ENCODE results near the gene COBL.

DNA sequence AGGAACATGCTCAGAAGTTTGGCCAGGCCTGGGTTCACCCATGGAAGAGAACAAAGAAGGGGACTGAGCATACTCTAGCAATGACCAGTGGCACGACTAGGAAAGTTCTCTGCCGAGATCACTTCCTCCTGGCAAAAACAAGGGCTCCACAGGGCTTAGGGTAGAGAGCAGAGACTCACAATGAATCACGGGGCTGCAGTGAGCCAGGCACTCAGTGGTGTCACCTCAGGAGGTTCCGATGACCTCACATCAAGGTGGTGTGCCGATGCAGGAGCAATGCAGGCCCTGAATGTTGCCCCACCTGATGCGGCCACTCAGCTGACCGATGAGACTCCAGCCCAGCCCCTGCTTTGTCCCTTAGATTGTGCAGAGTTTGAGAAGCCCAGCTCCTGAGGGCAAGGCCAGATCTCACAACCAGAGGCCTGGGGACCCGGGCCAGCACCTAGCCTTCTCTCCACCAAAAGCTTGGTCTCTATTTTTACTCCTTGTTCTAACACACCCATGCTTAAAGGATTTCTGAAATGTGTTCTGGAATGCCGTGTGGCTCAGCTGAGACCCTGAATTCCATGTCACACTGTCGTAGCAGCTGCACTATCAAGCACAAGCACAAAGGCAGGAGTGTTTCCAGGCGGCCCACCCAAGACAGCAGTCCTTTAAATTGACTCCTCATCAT, 60.9 kb downstream of the COBL start:
- TF ChIP-seq GTF2F1 (IDR thresholded peaks at IDR 0.05; ENCODE audit: low read depth, low read length) (no peak), TBL1XR1 (IDR thresholded peaks at IDR 0.05; ENCODE audit: low read length in 2 of 2) (no peak), ZNF239 (CRISPR knock-in tag; IDR thresholded peaks at IDR 0.05) (no peak), FOS (IDR thresholded peaks at IDR 0.05; ENCODE audit: extremely low read depth, insufficient read length) (no peak), FOXP4 (CRISPR knock-in tag; IDR thresholded peaks at IDR 0.05; ENCODE audit: borderline replicate concordance) (no peak), ZKSCAN3 (CRISPR knock-in tag; IDR thresholded peaks at IDR 0.05) (no peak), UBTF (IDR thresholded peaks at IDR 0.05; ENCODE audit: borderline replicate concordance in 1 of 2, low read depth in 2 of 2, low read length in 2 of 2) (no peak), DMBX1 (CRISPR knock-in tag; IDR thresholded peaks at IDR 0.05; ENCODE audit: borderline replicate concordance) (no peak), TEAD4 (IDR thresholded peaks at IDR 0.05; ENCODE audit: low read length) (no peak), TEAD4 (CRISPR knock-in tag; IDR thresholded peaks at IDR 0.05; ENCODE audit: borderline replicate concordance) (no peak), EZH2 (IDR thresholded peaks at IDR 0.05; ENCODE audit: borderline replicate concordance, low read depth, low read length) (no peak), POLR2A (conservative IDR thresholded peaks at IDR 0.05) (no peak), KDM5B (IDR thresholded peaks at IDR 0.05; ENCODE audit: insufficient replicate concordance, low read depth, low read length) (no peak)
- TF ChIP-seq, protein P1, sequence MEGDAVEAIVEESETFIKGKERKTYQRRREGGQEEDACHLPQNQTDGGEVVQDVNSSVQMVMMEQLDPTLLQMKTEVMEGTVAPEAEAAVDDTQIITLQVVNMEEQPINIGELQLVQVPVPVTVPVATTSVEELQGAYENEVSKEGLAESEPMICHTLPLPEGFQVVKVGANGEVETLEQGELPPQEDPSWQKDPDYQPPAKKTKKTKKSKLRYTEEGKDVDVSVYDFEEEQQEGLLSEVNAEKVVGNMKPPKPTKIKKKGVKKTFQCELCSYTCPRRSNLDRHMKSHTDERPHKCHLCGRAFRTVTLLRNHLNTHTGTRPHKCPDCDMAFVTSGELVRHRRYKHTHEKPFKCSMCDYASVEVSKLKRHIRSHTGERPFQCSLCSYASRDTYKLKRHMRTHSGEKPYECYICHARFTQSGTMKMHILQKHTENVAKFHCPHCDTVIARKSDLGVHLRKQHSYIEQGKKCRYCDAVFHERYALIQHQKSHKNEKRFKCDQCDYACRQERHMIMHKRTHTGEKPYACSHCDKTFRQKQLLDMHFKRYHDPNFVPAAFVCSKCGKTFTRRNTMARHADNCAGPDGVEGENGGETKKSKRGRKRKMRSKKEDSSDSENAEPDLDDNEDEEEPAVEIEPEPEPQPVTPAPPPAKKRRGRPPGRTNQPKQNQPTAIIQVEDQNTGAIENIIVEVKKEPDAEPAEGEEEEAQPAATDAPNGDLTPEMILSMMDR (IDR thresholded peaks at IDR 0.05 in 2 of 3, conservative IDR thresholded peaks at IDR 0.05 in 1 of 3; ENCODE audit: insufficient read depth in 2 of 3, low read depth in 1 of 3, low read length in 3 of 3) = no peak
- TF ChIP-seq, protein P2, sequence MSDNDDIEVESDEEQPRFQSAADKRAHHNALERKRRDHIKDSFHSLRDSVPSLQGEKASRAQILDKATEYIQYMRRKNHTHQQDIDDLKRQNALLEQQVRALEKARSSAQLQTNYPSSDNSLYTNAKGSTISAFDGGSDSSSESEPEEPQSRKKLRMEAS (CRISPR knock-in tag; IDR thresholded peaks at IDR 0.05) = no peak
